ENCODE data around the gene VTN.
A peak's percentile ranks its signal among the peaks of the same experiment; 100 is the strongest.

Gene VTN

DNA sequence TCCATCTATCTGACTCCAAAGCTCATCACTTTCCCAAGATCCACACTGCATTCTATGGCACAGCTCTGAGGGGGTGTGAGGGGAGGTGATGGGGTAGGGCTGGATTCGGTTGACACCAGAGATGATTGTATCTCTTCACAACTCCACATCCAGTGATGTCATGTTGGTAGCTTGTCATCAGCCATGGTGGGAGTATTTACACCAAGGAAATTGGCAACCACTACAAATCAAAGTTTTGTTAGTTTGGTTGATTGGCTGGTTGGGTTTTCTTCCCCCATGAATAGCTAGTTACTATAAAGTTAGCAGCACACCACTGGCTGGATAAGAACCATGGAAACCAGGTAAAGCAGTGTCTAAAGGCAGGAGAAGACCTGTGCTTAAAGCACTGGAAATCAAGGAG, 20.9 kb upstream of the VTN start:
- H3K4me3 ChIP-seq, result no peak overlapping the region
- no peaks in the 10 kb centered on the region for H3K9me3 ChIP-seq (ENCODE audit: low read depth, low read length)
- TF ChIP-seq POLR2AphosphoS5 (IDR thresholded peaks at IDR 0.05; ENCODE audit: borderline replicate concordance, low read depth, low read length) (no peak), EZH2 (IDR thresholded peaks at IDR 0.05) (no peak), FOXP2 (optimal IDR thresholded peaks at IDR 0.05; ENCODE audit: control extremely low read depth, extremely low read length, insufficient read depth) (no peak)
- DNase-seq (ENCODE audit: low read depth, low spot score), result no peak
- no peak overlapping the region for H3K27ac ChIP-seq
- H3K9ac ChIP-seq (ENCODE audit: insufficient read length), result no peak overlapping the region
- no peaks in the 10 kb centered on the region for H3K36me3 ChIP-seq (ENCODE audit: insufficient read depth, low read length)

GRCh38 chr17:28390563-28390962, 20.5 kb upstream of the VTN start:
- H3K4me3 ChIP-seq, result no peak overlapping the region
- no peak overlapping the region for H3K27ac ChIP-seq
- TF ChIP-seq FOXP2 (optimal IDR thresholded peaks at IDR 0.05; ENCODE audit: control extremely low read depth, extremely low read length, insufficient read depth), result no peak
- no peak for TF ChIP-seq EZH2 (IDR thresholded peaks at IDR 0.05)
- H3K9me3 ChIP-seq (ENCODE audit: low read depth, low read length), result no peaks in the 10 kb centered on the region
- DNase-seq (ENCODE audit: low read depth, low spot score), result no peak
- H3K9ac ChIP-seq (ENCODE audit: insufficient read length), result no peak overlapping the region
- no peaks in the 10 kb centered on the region for H3K36me3 ChIP-seq (ENCODE audit: insufficient read depth, low read length)

DNA sequence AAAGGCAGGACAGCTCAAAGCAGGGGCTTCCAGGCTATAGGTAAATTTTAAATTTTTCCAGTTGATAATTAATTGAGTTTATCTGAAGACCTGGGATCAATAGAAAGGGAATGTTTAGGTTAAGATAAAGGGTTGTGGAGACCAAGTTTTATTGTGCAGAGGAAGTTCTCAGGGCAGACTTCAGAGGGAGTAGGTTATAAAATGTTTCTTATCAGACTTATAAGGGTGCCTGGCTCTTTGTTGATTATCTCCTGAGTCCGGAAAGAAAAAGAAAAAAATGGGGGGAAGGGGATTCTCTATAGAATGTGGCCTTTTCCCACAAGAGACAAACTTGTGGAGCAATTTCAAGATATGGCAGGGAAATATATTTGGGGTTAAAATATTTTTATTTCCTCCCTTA, 20.0 kb upstream of the VTN start:
- TF ChIP-seq EZH2 (IDR thresholded peaks at IDR 0.05), result no peak
- TF ChIP-seq POLR2AphosphoS5 (IDR thresholded peaks at IDR 0.05; ENCODE audit: borderline replicate concordance, low read depth, low read length), result no peak
- TF ChIP-seq FOXP2 (optimal IDR thresholded peaks at IDR 0.05; ENCODE audit: control extremely low read depth, extremely low read length, insufficient read depth), result no peak
- DNase-seq (ENCODE audit: low read depth, low spot score), result no peak
- H3K9me3 ChIP-seq (ENCODE audit: low read depth, low read length), result no peaks in the 10 kb centered on the region
- no peaks in the 10 kb centered on the region for H3K36me3 ChIP-seq (ENCODE audit: insufficient read depth, low read length)
- H3K27ac ChIP-seq, result no peak overlapping the region
- H3K4me3 ChIP-seq, result no peak overlapping the region
- H3K9ac ChIP-seq (ENCODE audit: insufficient read length), result no peak overlapping the region

DNA sequence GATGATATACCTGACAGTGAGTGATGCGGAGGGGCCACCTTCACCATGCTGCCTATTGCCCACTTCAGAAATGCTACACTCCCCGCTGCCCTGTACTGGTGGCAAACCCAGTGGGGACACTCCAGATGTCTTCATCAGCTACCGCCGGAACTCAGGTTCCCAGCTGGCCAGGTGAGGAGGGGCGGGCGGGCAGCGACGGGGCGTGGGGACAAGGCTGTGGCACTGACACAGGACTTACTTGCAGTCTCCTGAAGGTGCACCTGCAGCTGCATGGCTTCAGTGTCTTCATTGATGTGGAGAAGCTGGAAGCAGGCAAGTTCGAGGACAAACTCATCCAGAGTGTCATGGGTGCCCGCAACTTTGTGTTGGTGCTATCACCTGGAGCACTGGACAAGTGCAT, 18.0 kb upstream of the VTN start:
- Histone ChIP-seq H3K36me3 (ENCODE audit: insufficient read depth, low read length) (no peaks in the 10 kb centered on the region), H3K9me3 (ENCODE audit: low read depth, low read length) (no peaks in the 10 kb centered on the region), H3K9ac (ENCODE audit: insufficient read length) (no peak overlapping the region), H3K4me3 (no peak overlapping the region), H3K27ac (no peak overlapping the region)
- DNase-seq (ENCODE audit: low read depth, low spot score), result no peak
- TF ChIP-seq EZH2 (IDR thresholded peaks at IDR 0.05) (no peak), FOXP2 (optimal IDR thresholded peaks at IDR 0.05; ENCODE audit: control extremely low read depth, extremely low read length, insufficient read depth) (no peak), POLR2AphosphoS5 (IDR thresholded peaks at IDR 0.05; ENCODE audit: borderline replicate concordance, low read depth, low read length) (no peak)

DNA sequence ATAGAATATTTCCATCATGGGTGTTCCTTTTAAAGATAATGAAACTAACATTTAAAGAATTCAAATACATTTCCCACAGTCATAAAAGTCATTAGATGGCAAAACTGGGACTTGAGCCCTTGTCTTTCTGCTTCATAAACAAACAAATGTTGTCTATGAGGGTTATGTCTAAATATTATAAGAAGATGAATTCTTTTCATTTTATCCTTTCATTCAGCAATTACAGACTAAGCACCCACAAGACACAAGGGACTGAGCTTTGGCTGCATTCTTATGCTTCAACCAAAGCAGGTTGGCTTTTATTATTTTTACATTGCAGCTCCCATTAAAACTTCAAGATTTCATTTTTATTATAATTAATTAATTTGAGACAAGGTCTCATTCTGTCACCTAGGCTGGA, 16.3 kb upstream of the VTN start:
- Histone ChIP-seq H3K27ac (no peak overlapping the region), H3K4me3 (no peak overlapping the region), H3K36me3 (ENCODE audit: insufficient read depth, low read length) (no peaks in the 10 kb centered on the region), H3K9me3 (ENCODE audit: low read depth, low read length) (no peaks in the 10 kb centered on the region), H3K9ac (ENCODE audit: insufficient read length) (no peak overlapping the region)
- no peak for TF ChIP-seq FOXP2 (optimal IDR thresholded peaks at IDR 0.05; ENCODE audit: control extremely low read depth, extremely low read length, insufficient read depth)
- no peak for TF ChIP-seq EZH2 (IDR thresholded peaks at IDR 0.05)
- TF ChIP-seq POLR2AphosphoS5 (IDR thresholded peaks at IDR 0.05; ENCODE audit: borderline replicate concordance, low read depth, low read length), result no peak
- DNase-seq (ENCODE audit: low read depth, low spot score), result no peak

- no peak overlapping the region for H3K27ac ChIP-seq
- TF ChIP-seq POLR2AphosphoS5 (IDR thresholded peaks at IDR 0.05; ENCODE audit: borderline replicate concordance, low read depth, low read length), result no peak
- no peak for TF ChIP-seq FOXP2 (optimal IDR thresholded peaks at IDR 0.05; ENCODE audit: control extremely low read depth, extremely low read length, insufficient read depth)
- TF ChIP-seq EZH2 (IDR thresholded peaks at IDR 0.05), result no peak
- H3K36me3 ChIP-seq (ENCODE audit: insufficient read depth, low read length), result no peaks in the 10 kb centered on the region
- H3K9ac ChIP-seq (ENCODE audit: insufficient read length), result no peak overlapping the region
- no peaks in the 10 kb centered on the region for H3K9me3 ChIP-seq (ENCODE audit: low read depth, low read length)
- DNase-seq (ENCODE audit: low read depth, low spot score), result no peak
- H3K4me3 ChIP-seq, result no peak overlapping the region
Observed at GRCh38 chr17:28385406-28385805, 15.3 kb upstream of the VTN start.

DNA sequence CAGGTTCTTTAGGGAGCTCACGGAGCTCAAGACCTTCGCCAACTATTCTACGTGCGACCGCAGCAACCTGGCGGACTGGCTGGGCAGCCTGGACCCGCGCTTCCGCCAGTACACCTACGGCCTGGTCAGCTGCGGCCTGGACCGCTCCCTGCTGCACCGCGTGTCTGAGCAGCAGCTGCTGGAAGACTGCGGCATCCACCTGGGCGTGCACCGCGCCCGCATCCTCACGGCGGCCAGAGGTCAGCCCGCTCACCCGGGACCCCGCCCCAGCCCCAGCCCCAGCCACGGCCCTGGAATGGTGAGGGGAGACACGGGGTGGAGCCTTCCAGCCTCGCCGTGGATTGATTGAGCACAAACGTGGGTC, 14.9 kb upstream of the VTN start:
- no peak for DNase-seq (ENCODE audit: low read depth, low spot score)
- Histone ChIP-seq H3K9ac (ENCODE audit: insufficient read length) (no peak overlapping the region), H3K36me3 (ENCODE audit: insufficient read depth, low read length) (no peaks in the 10 kb centered on the region), H3K4me3 (no peak overlapping the region), H3K9me3 (ENCODE audit: low read depth, low read length) (no peaks in the 10 kb centered on the region), H3K27ac (no peak overlapping the region)
- TF ChIP-seq EZH2 (IDR thresholded peaks at IDR 0.05) (no peak), POLR2AphosphoS5 (IDR thresholded peaks at IDR 0.05; ENCODE audit: borderline replicate concordance, low read depth, low read length) (no peak), FOXP2 (optimal IDR thresholded peaks at IDR 0.05; ENCODE audit: control extremely low read depth, extremely low read length, insufficient read depth) (no peak)

DNA sequence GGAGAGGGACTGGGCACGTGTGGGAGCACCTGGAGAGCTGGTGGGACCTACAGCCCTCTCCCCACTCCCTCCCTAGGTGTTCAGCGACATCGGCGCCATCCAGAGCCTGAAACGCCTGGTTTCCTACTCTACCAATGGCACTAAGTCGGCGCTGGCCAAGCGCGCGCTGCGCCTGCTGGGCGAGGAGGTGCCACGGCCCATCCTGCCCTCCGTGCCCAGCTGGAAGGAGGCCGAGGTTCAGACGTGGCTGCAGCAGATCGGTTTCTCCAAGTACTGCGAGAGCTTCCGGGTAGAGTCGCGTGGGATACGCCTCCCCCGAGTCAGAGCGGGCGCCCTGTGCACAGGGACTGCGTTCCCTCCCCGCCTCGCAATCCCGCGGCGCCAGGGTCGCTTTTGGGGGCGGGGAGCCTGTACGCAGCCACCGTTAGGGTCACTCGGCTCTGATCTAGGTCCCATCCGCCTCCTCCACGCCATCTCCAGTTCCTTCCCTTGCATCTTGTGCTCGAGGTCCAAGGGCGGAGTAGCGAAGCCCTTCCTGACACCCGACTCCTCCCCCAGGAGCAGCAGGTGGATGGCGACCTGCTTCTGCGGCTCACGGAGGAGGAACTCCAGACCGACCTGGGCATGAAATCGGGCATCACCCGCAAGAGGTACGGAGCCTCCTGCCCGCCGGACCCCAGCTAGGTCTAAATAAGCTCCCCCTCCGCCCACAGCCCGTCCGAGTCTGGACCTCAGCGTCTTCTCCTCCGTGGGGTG, 14.4 kb upstream of the VTN start:
- H3K36me3 ChIP-seq (ENCODE audit: insufficient read depth, low read length), result no peaks in the 10 kb centered on the region
- no peaks in the 10 kb centered on the region for H3K9me3 ChIP-seq (ENCODE audit: low read depth, low read length)
- no peak overlapping the region for H3K9ac ChIP-seq (ENCODE audit: insufficient read length)
- no peak for TF ChIP-seq EZH2 (IDR thresholded peaks at IDR 0.05)
- no peak for TF ChIP-seq FOXP2 (optimal IDR thresholded peaks at IDR 0.05; ENCODE audit: control extremely low read depth, extremely low read length, insufficient read depth)
- TF ChIP-seq POLR2AphosphoS5 (IDR thresholded peaks at IDR 0.05; ENCODE audit: borderline replicate concordance, low read depth, low read length), result no peak
- H3K4me3 ChIP-seq, result peak overlapping the region; percentile 40; the same call in 1 of the 2 replicates
- no peak for DNase-seq (ENCODE audit: low read depth, low spot score)
- no peak overlapping the region for H3K27ac ChIP-seq

Data from SK-N-MC (cell line).